Upper lobe of right lung (tissue), 1 donor: ENCODE data around the gene COL13A1. TPM values are rescaled to one million over a fixed set of nuclear protein-coding genes. Genes with fewer than 3 reads are reported as not detected.
A peak's percentile ranks its signal among the peaks of the same experiment; 100 is the strongest.

ENCODE experiments used
- ATAC-seq: fragments of 200-7000 bp; cut with Tn5 transposase; one replicate; pipeline ENCODE4 v1.9.1; 2020; ENCODE audit warnings: mild to moderate bottlenecking, moderate library complexity
- DNase-seq: peaks from one replicate; pipeline ENCODE4 v3.0.0-alpha.2; 2020
- H3K27ac ChIP-seq: fragments of 200-600 bp; one replicate; pipeline ENCODE4 v1.8.0; 2022
- H3K27me3 ChIP-seq: fragments of 200-600 bp; one replicate; pipeline ENCODE4 v1.8.0; 2022; ENCODE audit warnings: mild to moderate bottlenecking
- H3K36me3 ChIP-seq: fragments of 200-600 bp; one replicate; pipeline ENCODE4 v1.8.0; 2022
- H3K4me1 ChIP-seq: fragments of 200-600 bp; one replicate; pipeline ENCODE4 v1.8.0; 2022
- H3K4me3 ChIP-seq: fragments of 200-600 bp; one replicate; pipeline ENCODE4 v1.8.0; 2022; ENCODE audit warnings: mild to moderate bottlenecking
- H3K9me3 ChIP-seq: fragments of 200-600 bp; one replicate; pipeline ENCODE4 v1.8.0; 2022
- CTCF ChIP-seq: fragments of 200-600 bp; IDR thresholded peaks from one replicate; pipeline ENCODE4 v1.8.0; 2022; ENCODE audit warnings: antibody characterized with exemption
- intact Hi-C: fragments of 100-400 bp; cut with DNase I; formaldehyde crosslinking; loops from one replicate; pipeline ENCODE4 v1.11.0; 2022
- total RNA-seq: library from RNA; stranded (reverse); fragmentation: NEBNext Ultra II Directional; extraction: Animal tissue kit (Norgen Biotek cat#: 25700); gene quantifications from one replicate; pipeline ENCODE4 v1.2.1, GENCODE V29; 2021
- donor health status: DM: no; HTN: yes; CAD: no; lungs with severe emphysema.

The COL13A1 gene
- total RNA-seq, 1 donor from 2014 or later: 13.5 TPM

- ATAC-seq: no peak
- Histone ChIP-seq H3K4me3 (no peak overlapping the region), H3K9me3 (no peaks in the 10 kb centered on the region), H3K27me3 (peaks cover 27% of the 10 kb centered on the region), H3K27ac (no peak overlapping the region), H3K36me3 (no peaks in the 10 kb centered on the region), H3K4me1 (peaks cover 14% of the 10 kb centered on the region)
- TF ChIP-seq CTCF: no peak
- no peak for DNase-seq
- intact Hi-C loops: no loop called here
These were observed 1.0 kb upstream of the COL13A1 start for GRCh38 chr10:69800665-69801064.

- intact Hi-C loops: no loop called here
- DNase-seq (peak; percentile 73), ATAC-seq (peak; percentile 65)
- Histone ChIP-seq H3K27ac (no peak overlapping the region), H3K36me3 (no peaks in the 10 kb centered on the region), H3K9me3 (no peaks in the 10 kb centered on the region), H3K4me1 (peaks cover 14% of the 10 kb centered on the region), H3K27me3 (peaks cover 27% of the 10 kb centered on the region), H3K4me3 (peak overlapping the region; percentile 55)
- TF ChIP-seq CTCF: peak; percentile 56
These were observed 642 bp upstream of the COL13A1 start for GRCh38 chr10:69801094-69801433.

DNA sequence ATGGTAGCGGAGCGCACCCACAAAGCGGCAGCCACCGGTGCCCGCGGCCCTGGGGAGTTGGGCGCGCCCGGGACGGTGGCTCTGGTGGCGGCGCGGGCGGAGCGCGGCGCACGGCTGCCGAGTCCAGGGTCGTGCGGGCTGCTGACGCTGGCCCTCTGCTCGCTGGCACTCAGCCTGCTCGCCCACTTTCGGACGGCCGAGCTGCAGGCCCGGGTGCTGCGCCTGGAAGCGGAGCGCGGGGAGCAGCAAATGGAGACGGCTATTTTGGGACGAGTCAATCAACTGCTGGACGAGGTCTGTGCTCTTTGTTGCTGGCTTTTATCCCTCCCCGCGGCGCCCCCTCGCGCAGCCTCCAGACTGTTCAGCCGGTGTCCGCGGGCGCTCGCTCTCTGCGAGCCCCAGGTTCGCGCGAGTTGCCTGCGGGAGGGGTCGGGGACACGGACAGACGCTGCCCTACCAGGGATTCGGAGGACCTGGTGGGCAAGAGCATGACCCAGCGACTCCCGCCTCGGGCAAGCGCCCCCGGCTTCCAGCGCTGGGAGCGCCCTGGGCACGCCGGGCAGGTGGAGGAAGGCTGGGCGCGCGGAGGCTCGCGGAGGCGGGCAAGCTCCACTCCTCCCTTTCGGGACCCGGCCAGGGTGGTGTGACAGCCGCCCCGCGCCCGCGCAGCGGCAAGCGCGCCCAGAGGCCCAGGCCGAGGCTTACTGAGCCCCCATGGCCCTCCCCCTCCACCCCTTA is 887 bp downstream of the COL13A1 start:
- ATAC-seq (peak; percentile 19), DNase-seq (no peak)
- Histone ChIP-seq H3K4me3 (peak overlapping the region; percentile 55), H3K27ac (peak overlapping the region; percentile 63), H3K4me1 (peaks cover 14% of the 10 kb centered on the region), H3K36me3 (no peaks in the 10 kb centered on the region), H3K27me3 (peaks cover 27% of the 10 kb centered on the region), H3K9me3 (no peaks in the 10 kb centered on the region)
- intact Hi-C loops: no loop called here
- peak; percentile 20 for TF ChIP-seq CTCF

GRCh38 chr10:69803809-69804208 is 2.1 kb downstream of the COL13A1 start:
- Histone ChIP-seq H3K4me1 (peaks cover 14% of the 10 kb centered on the region), H3K4me3 (peak overlapping the region; percentile 55), H3K27ac (no peak overlapping the region), H3K27me3 (peaks cover 27% of the 10 kb centered on the region), H3K36me3 (no peaks in the 10 kb centered on the region), H3K9me3 (no peaks in the 10 kb centered on the region)
- intact Hi-C loops: no loop called here
- DNase-seq: no peak
- no peak for TF ChIP-seq CTCF
- no peak for ATAC-seq

DNA sequence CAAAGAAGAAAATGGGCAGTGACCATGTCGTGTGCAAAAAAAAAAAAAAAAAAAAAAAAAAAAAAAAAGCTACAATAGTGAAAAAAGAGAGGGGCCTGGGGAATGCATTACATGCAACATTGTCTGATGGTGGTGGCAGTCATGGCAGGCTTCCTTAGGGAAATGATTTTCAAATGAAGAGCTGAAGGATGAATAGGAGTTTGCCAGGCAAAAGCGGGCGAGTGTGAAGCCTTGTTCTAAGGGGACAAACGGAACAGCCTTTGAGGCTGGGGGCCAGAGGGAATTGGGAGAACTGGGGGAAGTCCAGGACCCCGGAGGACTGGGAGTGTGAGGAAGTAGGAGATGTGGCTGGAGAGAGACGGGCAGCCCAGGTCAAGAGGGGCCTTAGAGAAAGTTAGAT is 3.1 kb downstream of the COL13A1 start:
- ATAC-seq (no peak), DNase-seq (no peak)
- intact Hi-C loops: no loop called here
- no peak overlapping the region for H3K27ac ChIP-seq
- H3K4me3 ChIP-seq: no peak overlapping the region
- peaks cover 27% of the 10 kb centered on the region for H3K27me3 ChIP-seq
- no peaks in the 10 kb centered on the region for H3K9me3 ChIP-seq
- no peaks in the 10 kb centered on the region for H3K36me3 ChIP-seq
- peaks cover 14% of the 10 kb centered on the region for H3K4me1 ChIP-seq
- TF ChIP-seq CTCF: no peak

DNA sequence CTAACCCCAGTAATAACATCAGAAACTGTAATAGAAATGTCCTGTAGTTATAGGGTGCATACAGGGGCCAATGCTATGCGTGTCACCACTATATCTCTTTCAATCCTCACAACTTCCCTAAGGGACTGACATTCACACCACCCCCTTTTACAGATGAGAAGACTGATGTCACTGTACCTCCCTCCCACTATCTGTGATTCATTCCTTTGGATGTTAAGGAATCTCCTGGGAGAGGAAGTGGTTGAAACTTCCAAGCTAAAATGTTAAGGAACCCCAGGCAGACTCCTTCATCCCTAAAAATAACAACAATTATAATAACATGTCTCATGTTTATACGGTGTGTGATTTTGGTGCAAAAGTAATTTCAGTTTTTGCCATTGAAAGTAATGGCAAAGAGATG is 5.4 kb downstream of the COL13A1 start:
- no peak for ATAC-seq
- Histone ChIP-seq H3K27me3 (peaks cover 21% of the 10 kb centered on the region), H3K4me1 (peaks cover 7% of the 10 kb centered on the region), H3K9me3 (no peaks in the 10 kb centered on the region), H3K4me3 (no peak overlapping the region), H3K36me3 (no peaks in the 10 kb centered on the region), H3K27ac (no peak overlapping the region)
- TF ChIP-seq CTCF: no peak
- no peak for DNase-seq
- intact Hi-C loops: no loop called here
